Astrocyte (in vitro differentiated cells and primary cell): ENCODE measurements around the gene FOXR2. TPM values are rescaled to one million over a fixed set of nuclear protein-coding genes. Genes with fewer than 3 reads are reported as not detected.

Experiments
- DNase-seq: peaks from one replicate; pipeline ENCODE4 v3.0.0-alpha.2; 2010; ENCODE audit warnings: low read depth
- FAIRE-seq: peaks from 2 replicates; lab custom pipeline; 2011; peaks lifted over from hg19 to GRCh38; lab: Jason Lieb, UNC
- H2AFZ ChIP-seq: 2 replicates; pipeline ENCODE4 v1.6.0; 2012; ENCODE audit warnings: low read depth, low read length, inconsistent platforms
- H3K27ac ChIP-seq: 2 replicates; pipeline ENCODE4 v1.5.1; 2011; ENCODE audit warnings: low read depth, low read length, inconsistent platforms
- H3K27me3 ChIP-seq: 2 replicates; pipeline ENCODE4 v1.6.0; 2011; ENCODE audit warnings: low read length, inconsistent platforms; ENCODE audit not compliant: insufficient read depth
- H3K36me3 ChIP-seq: 2 replicates; pipeline ENCODE4 v1.5.1; 2011; ENCODE audit warnings: low read length, inconsistent platforms; ENCODE audit not compliant: insufficient read depth
- H3K4me1 ChIP-seq: 2 replicates; pipeline ENCODE4 v1.5.1; 2011; ENCODE audit warnings: low read length, inconsistent platforms; ENCODE audit not compliant: insufficient read depth
- H3K4me2 ChIP-seq: 2 replicates; pipeline ENCODE4 v1.6.0; 2012; ENCODE audit warnings: low read length, inconsistent platforms
- H3K4me3 ChIP-seq: 2 replicates; pipeline ENCODE4 v1.5.1; 2011; ENCODE audit warnings: low read depth, mild to moderate bottlenecking, low read length, inconsistent platforms; ENCODE audit not compliant: insufficient read depth
- H3K79me2 ChIP-seq: 2 replicates; pipeline ENCODE4 v1.6.0; 2012; ENCODE audit warnings: mild to moderate bottlenecking, low read length, inconsistent platforms; ENCODE audit not compliant: insufficient read depth
- H3K9ac ChIP-seq: 2 replicates; pipeline ENCODE4 v1.6.0; 2012; ENCODE audit warnings: mild to moderate bottlenecking, low read length, inconsistent platforms
- H3K9me3 ChIP-seq: 2 replicates; pipeline ENCODE4 v1.5.1; 2012; ENCODE audit warnings: low read depth, mild to moderate bottlenecking, low read length, inconsistent platforms; ENCODE audit not compliant: insufficient read depth
- H4K20me1 ChIP-seq: 2 replicates; pipeline ENCODE4 v1.6.0; 2012; ENCODE audit warnings: low read length, inconsistent platforms; ENCODE audit not compliant: insufficient read depth
- H3K27ac Mint-ChIP-seq: one replicate; pipeline ENCODE4 v1.8.0; 2021; ENCODE audit warnings: mild to moderate bottlenecking, mixed read lengths; ENCODE audit not compliant: unreplicated experiment
- H3K27me3 Mint-ChIP-seq: one replicate; pipeline ENCODE4 v1.8.0; 2021; ENCODE audit warnings: low read depth, mixed read lengths; ENCODE audit not compliant: unreplicated experiment
- H3K36me3 Mint-ChIP-seq: one replicate; pipeline ENCODE4 v1.8.0; 2021; ENCODE audit warnings: low read depth, mixed read lengths; ENCODE audit not compliant: unreplicated experiment
- H3K4me1 Mint-ChIP-seq: one replicate; pipeline ENCODE4 v1.8.0; 2021; ENCODE audit warnings: low read depth, mixed read lengths; ENCODE audit not compliant: unreplicated experiment
- H3K4me3 Mint-ChIP-seq: one replicate; pipeline ENCODE4 v1.8.0; 2021; ENCODE audit warnings: mild to moderate bottlenecking, moderate library complexity, mixed read lengths; ENCODE audit not compliant: unreplicated experiment
- H3K9me3 Mint-ChIP-seq: one replicate; pipeline ENCODE4 v1.8.0; 2021; ENCODE audit warnings: mild to moderate bottlenecking, mixed read lengths; ENCODE audit not compliant: unreplicated experiment
- CTCF ChIP-seq: IDR thresholded peaks from 2 replicates; pipeline ENCODE4 v1.5.1; 2011; ENCODE audit warnings: low read depth, mild to moderate bottlenecking, inconsistent platforms, low read length, moderate library complexity; ENCODE audit not compliant: insufficient read depth
- EZH2 ChIP-seq: IDR thresholded peaks from 2 replicates; pipeline ENCODE4 v1.6.1; 2012; ENCODE audit warnings: mild to moderate bottlenecking, low read length, inconsistent platforms; ENCODE audit not compliant: insufficient read depth
- total RNA-seq: library from RNA; stranded (reverse); gene quantifications from 2 replicates; pipeline ENCODE4 v1.2.1, GENCODE V29; 2021

The FOXR2 gene
- total RNA-seq, 1 donor from 2014 or later, result not detected

GRCh38 chrX:55593296-55593695 lies 29.9 kb upstream of the FOXR2 start:
- Mint-ChIP-seq H3K4me3 (no peak overlapping the region), H3K4me1 (no peaks in the 10 kb centered on the region), H3K36me3 (no peaks in the 10 kb centered on the region), H3K9me3 (no peaks in the 10 kb centered on the region), H3K27ac (no peak overlapping the region), H3K27me3 (no peaks in the 10 kb centered on the region)
- H2AFZ ChIP-seq, result no peak overlapping the region
- DNase-seq (no peak), FAIRE-seq (no peak)
- no peak overlapping the region for H3K4me3 ChIP-seq
- H3K9ac ChIP-seq, result no peak overlapping the region
- no peaks in the 10 kb centered on the region for H3K27me3 ChIP-seq
- no peak overlapping the region for H3K27ac ChIP-seq
- no peaks in the 10 kb centered on the region for H3K79me2 ChIP-seq
- H4K20me1 ChIP-seq, result no peaks in the 10 kb centered on the region
- TF ChIP-seq CTCF, result no peak
- TF ChIP-seq EZH2, result no peak
- H3K4me1 ChIP-seq, result no peaks in the 10 kb centered on the region
- no peaks in the 10 kb centered on the region for H3K36me3 ChIP-seq
- no peak overlapping the region for H3K4me2 ChIP-seq
- no peaks in the 10 kb centered on the region for H3K9me3 ChIP-seq

- no peaks in the 10 kb centered on the region for H3K36me3 Mint-ChIP-seq
- DNase-seq, result no peak
- Histone ChIP-seq H3K9ac (no peak overlapping the region), H3K4me3 (no peak overlapping the region), H3K79me2 (no peaks in the 10 kb centered on the region), H3K4me1 (no peaks in the 10 kb centered on the region), H3K4me2 (no peak overlapping the region), H4K20me1 (no peaks in the 10 kb centered on the region), H3K9me3 (no peaks in the 10 kb centered on the region), H3K27me3 (no peaks in the 10 kb centered on the region), H3K36me3 (no peaks in the 10 kb centered on the region), H2AFZ (no peak overlapping the region), H3K27ac (no peak overlapping the region)
- no peaks in the 10 kb centered on the region for H3K27me3 Mint-ChIP-seq
- no peaks in the 10 kb centered on the region for H3K4me1 Mint-ChIP-seq
- H3K27ac Mint-ChIP-seq, result no peak overlapping the region
- TF ChIP-seq EZH2 (no peak), CTCF (no peak)
- FAIRE-seq, result no peak
- no peak overlapping the region for H3K4me3 Mint-ChIP-seq
- H3K9me3 Mint-ChIP-seq, result no peaks in the 10 kb centered on the region
Observed at GRCh38 chrX:55593756-55594257, 29.4 kb upstream of the FOXR2 start.

- TF ChIP-seq CTCF (no peak), EZH2 (no peak)
- no peaks in the 10 kb centered on the region for H3K27me3 ChIP-seq
- Mint-ChIP-seq H3K36me3 (no peaks in the 10 kb centered on the region), H3K27me3 (no peaks in the 10 kb centered on the region), H3K27ac (no peak overlapping the region), H3K4me1 (no peaks in the 10 kb centered on the region), H3K9me3 (no peaks in the 10 kb centered on the region), H3K4me3 (no peak overlapping the region)
- H3K27ac ChIP-seq, result no peak overlapping the region
- DNase-seq (no peak), FAIRE-seq (no peak)
- H3K79me2 ChIP-seq, result no peaks in the 10 kb centered on the region
- no peak overlapping the region for H3K9ac ChIP-seq
- H3K4me1 ChIP-seq, result no peaks in the 10 kb centered on the region
- no peak overlapping the region for H2AFZ ChIP-seq
- H4K20me1 ChIP-seq, result no peaks in the 10 kb centered on the region
- no peak overlapping the region for H3K4me2 ChIP-seq
- no peak overlapping the region for H3K4me3 ChIP-seq
- no peaks in the 10 kb centered on the region for H3K9me3 ChIP-seq
- no peaks in the 10 kb centered on the region for H3K36me3 ChIP-seq
Observed at GRCh38 chrX:55598333-55598732, 24.9 kb upstream of the FOXR2 start.
